HG03095 (cell line): ENCODE results near the gene C18orf63.

Experiments
- ATAC-seq: cut with Tn5 transposase; IDR thresholded peaks from one replicate; pipeline ENCODE4 v1.9.1; 2021; ENCODE audit warnings: moderate library complexity; ENCODE audit not compliant: unreplicated experiment

The C18orf63 gene

GRCh38 chr18:74402806-74403433, 87.3 kb downstream of the C18orf63 start:
- no peak for ATAC-seq

DNA sequence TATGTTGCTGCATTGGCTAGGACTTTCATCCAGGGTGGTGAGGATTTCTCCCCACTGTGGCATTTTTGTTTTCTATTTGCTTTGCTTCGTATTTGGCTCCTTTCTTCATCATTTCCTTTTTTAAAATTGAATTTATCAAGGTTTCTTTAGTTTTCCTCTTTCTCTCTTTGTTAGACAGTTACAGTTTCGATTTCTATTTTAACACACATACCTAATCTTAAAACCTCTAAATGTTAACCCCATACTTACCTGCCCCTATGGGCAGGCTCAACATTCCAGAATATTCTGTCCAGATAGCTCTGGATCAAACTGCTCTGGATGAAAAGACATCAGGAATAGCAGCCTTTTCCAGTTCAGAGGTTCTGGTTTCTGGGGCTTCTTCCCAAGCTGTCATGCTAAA, 92.2 kb downstream of the C18orf63 start:
- no peak for ATAC-seq
